Breast epithelium (tissue), 3 donors: ENCODE measurements around the gene TMEM245.

Experiments used
- POLR2A ChIP-seq: fragments of 450-650 bp; IDR thresholded peaks from one replicate; pipeline ENCODE4 v1.6.1; 2016; ENCODE audit warnings: antibody characterized with exemption, mild to moderate bottlenecking, moderate library complexity
- TF ChIP-seq, protein P1 (sequence below), 3 donors: fragments of 450-650 bp; IDR thresholded peaks; one replicate each; pipeline ENCODE4 v1.5.1; 2016 to 2017; ENCODE audit warnings: antibody characterized with exemption in 3 of 3, mild to moderate bottlenecking in 3 of 3, moderate library complexity in 3 of 3

DNA sequence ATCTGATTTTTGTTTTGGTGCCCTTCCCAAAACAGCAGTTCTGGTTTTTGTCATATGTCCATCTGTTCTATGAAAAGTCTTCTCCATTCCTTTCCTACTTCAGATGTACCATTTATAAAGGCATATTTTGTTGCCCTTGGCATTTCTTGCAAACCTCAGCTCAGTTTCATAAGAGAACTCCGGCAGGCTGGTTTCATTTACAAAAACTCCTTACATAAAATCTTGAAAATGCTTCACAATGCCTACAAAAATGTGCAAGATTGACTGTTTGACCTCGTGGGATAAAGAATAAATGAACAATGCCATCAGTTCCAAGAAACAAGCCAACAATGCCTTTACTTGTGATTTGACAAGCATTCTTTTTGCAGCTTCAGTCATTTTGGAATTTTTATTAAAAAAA lies 67.3 kb downstream of the TMEM245 start:
- TF ChIP-seq, protein P1, sequence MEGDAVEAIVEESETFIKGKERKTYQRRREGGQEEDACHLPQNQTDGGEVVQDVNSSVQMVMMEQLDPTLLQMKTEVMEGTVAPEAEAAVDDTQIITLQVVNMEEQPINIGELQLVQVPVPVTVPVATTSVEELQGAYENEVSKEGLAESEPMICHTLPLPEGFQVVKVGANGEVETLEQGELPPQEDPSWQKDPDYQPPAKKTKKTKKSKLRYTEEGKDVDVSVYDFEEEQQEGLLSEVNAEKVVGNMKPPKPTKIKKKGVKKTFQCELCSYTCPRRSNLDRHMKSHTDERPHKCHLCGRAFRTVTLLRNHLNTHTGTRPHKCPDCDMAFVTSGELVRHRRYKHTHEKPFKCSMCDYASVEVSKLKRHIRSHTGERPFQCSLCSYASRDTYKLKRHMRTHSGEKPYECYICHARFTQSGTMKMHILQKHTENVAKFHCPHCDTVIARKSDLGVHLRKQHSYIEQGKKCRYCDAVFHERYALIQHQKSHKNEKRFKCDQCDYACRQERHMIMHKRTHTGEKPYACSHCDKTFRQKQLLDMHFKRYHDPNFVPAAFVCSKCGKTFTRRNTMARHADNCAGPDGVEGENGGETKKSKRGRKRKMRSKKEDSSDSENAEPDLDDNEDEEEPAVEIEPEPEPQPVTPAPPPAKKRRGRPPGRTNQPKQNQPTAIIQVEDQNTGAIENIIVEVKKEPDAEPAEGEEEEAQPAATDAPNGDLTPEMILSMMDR (IDR thresholded peaks at IDR 0.05): no peak
- no peak for TF ChIP-seq POLR2A
